Glutamatergic neuron (in vitro differentiated cells): ENCODE results near the gene ACVR2B. TPM values are rescaled to one million over a fixed set of nuclear protein-coding genes. Genes with fewer than 3 reads are reported as not detected.

ENCODE experiments used
- DNase-seq: peaks from one replicate; pipeline ENCODE4 v3.0.0; 2022
- H3K27ac Mint-ChIP-seq: one replicate; pipeline ENCODE4 v1.8.0; 2020; ENCODE audit warnings: mild to moderate bottlenecking, mixed read lengths, inconsistent platforms; ENCODE audit not compliant: unreplicated experiment
- H3K27me3 Mint-ChIP-seq: one replicate; pipeline ENCODE4 v1.8.0; 2020; ENCODE audit warnings: mild to moderate bottlenecking, moderate library complexity, mixed read lengths, inconsistent platforms; ENCODE audit not compliant: unreplicated experiment
- H3K36me3 Mint-ChIP-seq: one replicate; pipeline ENCODE4 v1.8.0; 2020; ENCODE audit warnings: mild to moderate bottlenecking, mixed read lengths, inconsistent platforms; ENCODE audit not compliant: unreplicated experiment
- H3K4me1 Mint-ChIP-seq: one replicate; pipeline ENCODE4 v1.8.0; 2020; ENCODE audit warnings: mild to moderate bottlenecking, low read depth, mixed read lengths, inconsistent platforms; ENCODE audit not compliant: unreplicated experiment
- H3K4me3 Mint-ChIP-seq: one replicate; pipeline ENCODE4 v1.8.0; 2020; ENCODE audit warnings: mild to moderate bottlenecking, mixed read lengths, inconsistent platforms; ENCODE audit not compliant: unreplicated experiment
- H3K9me3 Mint-ChIP-seq: one replicate; pipeline ENCODE4 v1.8.0; 2020; ENCODE audit warnings: mild to moderate bottlenecking, moderate library complexity, mixed read lengths, inconsistent platforms; ENCODE audit not compliant: unreplicated experiment
- total RNA-seq: library from RNA; stranded (reverse); fragmentation: NEBNext Ultra II Directional; extraction: Animal tissue kit (Norgen Biotek cat#: 25700); gene quantifications from one replicate; pipeline ENCODE4 v1.2.1, GENCODE V29; 2021; ENCODE audit not compliant: unreplicated experiment
- TF ChIP-seq, protein P1 (sequence below): fragments of 200-600 bp; sonication (generic); IDR thresholded peaks from one replicate; pipeline ENCODE4 v1.5.0; 2021; ENCODE audit not compliant: partially characterized antibody, unreplicated experiment

ACVR2B gene
- total RNA-seq, 1 donor from 2014 or later, result 122 TPM

- Mint-ChIP-seq H3K4me1 (no peaks in the 10 kb centered on the region), H3K9me3 (peaks cover 1% of the 10 kb centered on the region), H3K27ac (no peak overlapping the region), H3K36me3 (no peaks in the 10 kb centered on the region), H3K4me3 (peak overlapping the region; percentile 87), H3K27me3 (no peaks in the 10 kb centered on the region)
- TF ChIP-seq, protein P1, sequence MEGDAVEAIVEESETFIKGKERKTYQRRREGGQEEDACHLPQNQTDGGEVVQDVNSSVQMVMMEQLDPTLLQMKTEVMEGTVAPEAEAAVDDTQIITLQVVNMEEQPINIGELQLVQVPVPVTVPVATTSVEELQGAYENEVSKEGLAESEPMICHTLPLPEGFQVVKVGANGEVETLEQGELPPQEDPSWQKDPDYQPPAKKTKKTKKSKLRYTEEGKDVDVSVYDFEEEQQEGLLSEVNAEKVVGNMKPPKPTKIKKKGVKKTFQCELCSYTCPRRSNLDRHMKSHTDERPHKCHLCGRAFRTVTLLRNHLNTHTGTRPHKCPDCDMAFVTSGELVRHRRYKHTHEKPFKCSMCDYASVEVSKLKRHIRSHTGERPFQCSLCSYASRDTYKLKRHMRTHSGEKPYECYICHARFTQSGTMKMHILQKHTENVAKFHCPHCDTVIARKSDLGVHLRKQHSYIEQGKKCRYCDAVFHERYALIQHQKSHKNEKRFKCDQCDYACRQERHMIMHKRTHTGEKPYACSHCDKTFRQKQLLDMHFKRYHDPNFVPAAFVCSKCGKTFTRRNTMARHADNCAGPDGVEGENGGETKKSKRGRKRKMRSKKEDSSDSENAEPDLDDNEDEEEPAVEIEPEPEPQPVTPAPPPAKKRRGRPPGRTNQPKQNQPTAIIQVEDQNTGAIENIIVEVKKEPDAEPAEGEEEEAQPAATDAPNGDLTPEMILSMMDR, result no peak
- DNase-seq, result no peak
Measured at GRCh38 chr3:38497031-38497430, 43.3 kb downstream of the ACVR2B start.

DNA sequence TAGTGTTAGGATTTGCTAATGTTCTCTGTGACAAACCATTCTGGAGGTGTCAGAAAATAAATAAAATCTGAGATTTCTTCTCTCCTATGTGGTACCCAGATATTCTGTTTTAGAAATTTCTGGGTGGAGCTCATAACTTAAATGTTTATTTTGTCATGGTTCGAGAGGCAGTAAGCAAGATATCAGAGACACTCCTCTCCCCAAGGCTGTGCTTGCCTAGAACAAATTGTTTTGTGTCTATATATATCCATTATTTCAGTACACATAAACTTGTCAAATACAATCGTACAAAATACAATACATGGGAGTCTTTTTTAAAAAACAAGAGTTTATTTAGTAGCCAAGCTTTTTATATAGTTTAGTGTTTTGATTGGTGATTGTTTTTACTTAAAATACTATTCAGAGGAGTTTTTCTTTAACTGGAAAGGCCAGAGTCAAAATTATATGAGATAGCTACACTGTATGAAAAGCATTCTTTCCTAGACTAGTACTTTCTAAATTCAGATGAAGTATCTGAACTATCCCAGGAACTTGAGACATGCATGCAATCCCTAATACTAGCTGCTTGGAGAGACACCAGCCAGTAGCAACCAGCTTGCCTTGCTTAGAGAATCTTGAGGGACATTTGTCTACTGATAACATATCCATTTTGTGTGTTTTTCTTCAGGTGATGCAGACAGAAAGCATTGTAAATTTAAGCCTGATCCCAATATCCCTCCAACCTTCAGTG, 47.2 kb downstream of the ACVR2B start:
- H3K27me3 Mint-ChIP-seq, result no peaks in the 10 kb centered on the region
- H3K4me1 Mint-ChIP-seq, result no peaks in the 10 kb centered on the region
- peaks cover 1% of the 10 kb centered on the region for H3K9me3 Mint-ChIP-seq
- no peak for DNase-seq
- no peak overlapping the region for H3K27ac Mint-ChIP-seq
- H3K4me3 Mint-ChIP-seq, result no peak overlapping the region
- TF ChIP-seq, protein P1, result no peak
- no peaks in the 10 kb centered on the region for H3K36me3 Mint-ChIP-seq

GRCh38 chr3:38507120-38507519, 53.4 kb downstream of the ACVR2B start:
- Mint-ChIP-seq H3K27ac (no peak overlapping the region), H3K27me3 (no peaks in the 10 kb centered on the region), H3K4me3 (no peak overlapping the region), H3K4me1 (no peaks in the 10 kb centered on the region), H3K9me3 (no peaks in the 10 kb centered on the region), H3K36me3 (no peaks in the 10 kb centered on the region)
- DNase-seq, result no peak
- TF ChIP-seq, protein P1, result no peak

DNA sequence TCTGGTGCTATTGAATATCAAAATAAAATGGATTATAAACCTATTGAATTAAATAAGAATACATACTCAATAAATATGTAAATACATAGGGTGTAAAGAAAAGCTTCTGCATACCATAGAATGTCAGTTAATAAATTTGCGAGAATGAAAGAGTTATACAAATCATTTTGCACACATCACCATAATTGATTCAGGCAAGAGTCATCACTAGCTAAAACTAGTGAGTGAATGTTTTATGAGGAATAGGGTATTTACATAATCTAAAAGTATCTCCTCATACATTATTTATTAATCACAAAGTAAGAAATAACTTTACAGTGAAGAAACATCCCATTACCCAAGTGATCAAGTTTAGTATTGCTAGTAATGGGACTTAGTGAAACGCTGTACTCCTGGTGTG, 56.0 kb downstream of the ACVR2B start:
- no peak overlapping the region for H3K4me3 Mint-ChIP-seq
- TF ChIP-seq, protein P1, result no peak
- DNase-seq, result no peak
- no peak overlapping the region for H3K27ac Mint-ChIP-seq
- H3K27me3 Mint-ChIP-seq, result no peaks in the 10 kb centered on the region
- no peaks in the 10 kb centered on the region for H3K4me1 Mint-ChIP-seq
- no peaks in the 10 kb centered on the region for H3K36me3 Mint-ChIP-seq
- H3K9me3 Mint-ChIP-seq, result no peaks in the 10 kb centered on the region

GRCh38 chr3:38510631-38511030, 56.9 kb downstream of the ACVR2B start:
- Mint-ChIP-seq H3K36me3 (no peaks in the 10 kb centered on the region), H3K9me3 (no peaks in the 10 kb centered on the region), H3K4me1 (no peaks in the 10 kb centered on the region), H3K27ac (no peak overlapping the region), H3K4me3 (no peak overlapping the region), H3K27me3 (no peaks in the 10 kb centered on the region)
- TF ChIP-seq, protein P1, result no peak
- no peak for DNase-seq
